Osteoblast (primary cell): ENCODE measurements around the gene MIPEP. TPM values are rescaled to one million over a fixed set of nuclear protein-coding genes. Genes with fewer than 3 reads are reported as not detected.
"Not testable (repeated sequence)": the region's sequence is repeated elsewhere in the genome, so short reads cannot be mapped to it uniquely, and the experiment has no call there.

Experiments used
- DNase-seq: peaks from one replicate; pipeline ENCODE4 v3.0.0; 2011; ENCODE audit warnings: low spot score, mixed read lengths; ENCODE audit not compliant: insufficient read length; ENCODE audit errors: missing footprints
- H2AFZ ChIP-seq: 2 replicates; pipeline ENCODE4 v1.6.0; 2011; ENCODE audit warnings: mild to moderate bottlenecking, low read length
- H3K27ac ChIP-seq: 2 replicates; pipeline ENCODE4 v1.5.1; 2011; ENCODE audit warnings: mild to moderate bottlenecking, low read depth, low read length, moderate library complexity
- H3K27me3 ChIP-seq: 2 replicates; pipeline ENCODE4 v1.6.0; 2012; ENCODE audit warnings: mild to moderate bottlenecking, control low read depth, inconsistent platforms, low read length, moderate library complexity; ENCODE audit not compliant: insufficient read depth
- H3K36me3 ChIP-seq: 2 replicates; pipeline ENCODE4 v1.5.1; 2011; ENCODE audit warnings: mild to moderate bottlenecking, low read length, control low read depth, moderate library complexity; ENCODE audit not compliant: insufficient read depth
- H3K4me1 ChIP-seq: 2 replicates; pipeline ENCODE4 v1.5.1; 2011; ENCODE audit warnings: mild to moderate bottlenecking, low read length, control low read depth, moderate library complexity; ENCODE audit not compliant: insufficient read depth
- H3K4me2 ChIP-seq: 2 replicates; pipeline ENCODE4 v1.6.0; 2011; ENCODE audit warnings: mild to moderate bottlenecking, low read length; ENCODE audit not compliant: insufficient read depth
- H3K4me3 ChIP-seq: fragments of 200-600 bp; sonication (generic); 3 replicates; pipeline ENCODE4 v1.5.1; 2012; ENCODE audit warnings: mild to moderate bottlenecking, low read length, inconsistent platforms; ENCODE audit not compliant: insufficient read depth
- H3K79me2 ChIP-seq: 2 replicates; pipeline ENCODE4 v1.6.0; 2012; ENCODE audit warnings: mild to moderate bottlenecking, low read length, control low read depth, inconsistent platforms; ENCODE audit not compliant: insufficient read depth
- H3K9me3 ChIP-seq: 2 replicates; pipeline ENCODE4 v1.5.1; 2011; ENCODE audit warnings: low read depth, low read length, control low read depth
- H4K20me1 ChIP-seq: 2 replicates; pipeline ENCODE4 v1.6.0; 2012; ENCODE audit warnings: mild to moderate bottlenecking, low read length, control low read depth; ENCODE audit not compliant: insufficient read depth
- CTCF ChIP-seq: IDR thresholded peaks from 2 replicates; pipeline ENCODE4 v1.5.1; 2011; ENCODE audit warnings: mild to moderate bottlenecking, low read depth, low read length, moderate library complexity; ENCODE audit errors: extremely low read depth
- total RNA-seq: library from RNA; depleted of rRNA; stranded (reverse); fragments of >200 nt; gene quantifications from 2 replicates; pipeline ENCODE4 v1.2.3, GENCODE V29; 2012

MIPEP gene
- total RNA-seq, 1 donor = 29.3 TPM

- H3K9me3 ChIP-seq = no peaks in the 10 kb centered on the region
- H3K27ac ChIP-seq = no peak overlapping the region
- no peaks in the 10 kb centered on the region for H3K36me3 ChIP-seq
- H3K4me3 ChIP-seq = no peak overlapping the region
- H2AFZ ChIP-seq = peak overlapping the region; percentile 54
- no peak for TF ChIP-seq CTCF
- H3K4me1 ChIP-seq = peaks cover 10% of the 10 kb centered on the region
- no peaks in the 10 kb centered on the region for H4K20me1 ChIP-seq
- no peak for DNase-seq
- H3K79me2 ChIP-seq = no peaks in the 10 kb centered on the region
- H3K27me3 ChIP-seq = no peaks in the 10 kb centered on the region
- H3K4me2 ChIP-seq = no peak overlapping the region
Observed at GRCh38 chr13:23898101-23898500, 8.9 kb upstream of the MIPEP start.

- H3K4me3 ChIP-seq, DNase-seq, H3K27ac ChIP-seq, H3K9me3 ChIP-seq, H3K4me2 ChIP-seq, H3K79me2 ChIP-seq, H4K20me1 ChIP-seq, H3K27me3 ChIP-seq, H3K36me3 ChIP-seq: not testable (repeated sequence)
- peaks cover 10% of the 10 kb centered on the region for H3K4me1 ChIP-seq
- peak within 1 kb of the TSS; percentile 54 for H2AFZ ChIP-seq
Observed at GRCh38 chr13:23897452-23897919, 8.3 kb upstream of the MIPEP start, which contains the start of gene C1QTNF9B. Gene C1QTNF9B (minus strand): TSS chr13:23897502.

GRCh38 chr13:23894746-23895145 is 5.5 kb upstream of the MIPEP start:
- not testable (repeated sequence) for H3K4me2 ChIP-seq, H3K9me3 ChIP-seq, H3K27me3 ChIP-seq, H3K27ac ChIP-seq, DNase-seq, H3K4me1 ChIP-seq, H4K20me1 ChIP-seq, H2AFZ ChIP-seq, H3K36me3 ChIP-seq, H3K4me3 ChIP-seq, H3K79me2 ChIP-seq

- H3K79me2 ChIP-seq, H3K27ac ChIP-seq, H3K9me3 ChIP-seq, H3K27me3 ChIP-seq, H3K4me2 ChIP-seq, H3K36me3 ChIP-seq, H3K4me1 ChIP-seq, DNase-seq, H3K4me3 ChIP-seq, H2AFZ ChIP-seq, H4K20me1 ChIP-seq: not testable (repeated sequence)
Observed at GRCh38 chr13:23893791-23894190, 4.6 kb upstream of the MIPEP start.

- Histone ChIP-seq H3K27ac (peak overlapping the region; percentile 58), H3K27me3 (no peaks in the 10 kb centered on the region), H2AFZ (peak overlapping the region; percentile 93), H3K79me2 (peaks cover 20% of the 10 kb centered on the region), H3K4me3 (peak overlapping the region; percentile 98), H3K4me1 (peaks cover 12% of the 10 kb centered on the region), H4K20me1 (no peaks in the 10 kb centered on the region), H3K9me3 (no peaks in the 10 kb centered on the region), H3K4me2 (peak overlapping the region; percentile 90), H3K36me3 (peaks cover 6% of the 10 kb centered on the region)
- DNase-seq = peak; percentile 47
- peak; percentile 30 for TF ChIP-seq CTCF
Observed at GRCh38 chr13:23889615-23890607, 711 bp upstream of the MIPEP start.

- H3K4me2 ChIP-seq, H3K27ac ChIP-seq, H3K4me1 ChIP-seq, H2AFZ ChIP-seq, H3K9me3 ChIP-seq, H4K20me1 ChIP-seq, H3K27me3 ChIP-seq, DNase-seq, H3K4me3 ChIP-seq: not testable (repeated sequence)
- Histone ChIP-seq H3K36me3 (peaks cover 16% of the 10 kb centered on the region), H3K79me2 (peaks cover 23% of the 10 kb centered on the region)
Observed at GRCh38 chr13:23884361-23884760, 4.8 kb downstream of the MIPEP start.
